ENCODE data around the gene ITPKB.

DNA sequence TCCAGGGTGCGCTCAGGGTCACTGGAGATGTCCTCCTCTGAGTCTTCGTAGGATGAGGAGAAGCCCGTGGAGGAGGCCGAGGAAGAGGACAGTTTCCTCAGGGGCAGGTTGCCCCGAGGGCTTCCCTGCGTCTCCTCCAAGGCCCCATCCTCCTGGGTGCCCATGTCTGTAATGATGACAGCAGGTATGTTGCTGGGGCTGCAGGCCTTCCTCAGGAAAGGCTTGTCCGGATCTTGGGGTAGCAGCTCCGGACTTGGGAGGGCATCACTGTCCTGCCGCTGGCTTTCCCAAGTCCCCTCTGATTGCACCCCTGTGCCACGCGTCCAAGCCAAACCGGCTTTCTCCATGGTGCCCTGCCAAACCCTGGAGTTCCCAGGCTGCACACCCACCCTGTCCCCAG lies 3.5 kb downstream of the ITPKB start:
- TF ChIP-seq, protein P1, sequence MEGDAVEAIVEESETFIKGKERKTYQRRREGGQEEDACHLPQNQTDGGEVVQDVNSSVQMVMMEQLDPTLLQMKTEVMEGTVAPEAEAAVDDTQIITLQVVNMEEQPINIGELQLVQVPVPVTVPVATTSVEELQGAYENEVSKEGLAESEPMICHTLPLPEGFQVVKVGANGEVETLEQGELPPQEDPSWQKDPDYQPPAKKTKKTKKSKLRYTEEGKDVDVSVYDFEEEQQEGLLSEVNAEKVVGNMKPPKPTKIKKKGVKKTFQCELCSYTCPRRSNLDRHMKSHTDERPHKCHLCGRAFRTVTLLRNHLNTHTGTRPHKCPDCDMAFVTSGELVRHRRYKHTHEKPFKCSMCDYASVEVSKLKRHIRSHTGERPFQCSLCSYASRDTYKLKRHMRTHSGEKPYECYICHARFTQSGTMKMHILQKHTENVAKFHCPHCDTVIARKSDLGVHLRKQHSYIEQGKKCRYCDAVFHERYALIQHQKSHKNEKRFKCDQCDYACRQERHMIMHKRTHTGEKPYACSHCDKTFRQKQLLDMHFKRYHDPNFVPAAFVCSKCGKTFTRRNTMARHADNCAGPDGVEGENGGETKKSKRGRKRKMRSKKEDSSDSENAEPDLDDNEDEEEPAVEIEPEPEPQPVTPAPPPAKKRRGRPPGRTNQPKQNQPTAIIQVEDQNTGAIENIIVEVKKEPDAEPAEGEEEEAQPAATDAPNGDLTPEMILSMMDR (IDR thresholded peaks at IDR 0.05; ENCODE audit: low read depth, low read length) = no peak
- TF ChIP-seq POLR2A (IDR thresholded peaks at IDR 0.05; ENCODE audit: extremely low read depth, insufficient read length) (no peak), MAX (IDR thresholded peaks at IDR 0.05; ENCODE audit: low read depth, low read length) (no peak)
